Measurements from ENCODE around the gene FAM120AOS.

Gene FAM120AOS

DNA sequence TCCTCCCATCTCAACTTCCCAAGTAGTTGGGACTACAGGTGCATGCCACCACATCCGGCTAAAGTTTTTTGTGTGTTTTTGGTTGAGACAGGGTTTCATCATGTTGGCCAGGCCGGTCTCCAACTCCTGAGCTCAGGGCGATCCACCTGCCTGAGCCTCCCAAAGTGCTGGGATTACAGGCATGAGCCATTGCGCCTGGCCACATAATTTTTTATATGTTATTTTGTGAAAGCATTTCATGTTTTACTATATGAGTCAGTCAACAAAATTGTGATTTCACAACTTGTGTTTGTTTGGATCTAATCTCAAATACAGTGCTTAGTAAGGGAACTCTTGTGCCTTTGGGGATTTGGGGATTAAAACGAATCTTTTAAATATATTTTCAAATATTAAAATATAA lies 20.0 kb upstream of the FAM120AOS start:
- Mint-ChIP-seq H3K27me3 (ENCODE audit: low read depth) (no peaks in the 10 kb centered on the region), H3K36me3 (ENCODE audit: low read depth) (peaks cover 45% of the 10 kb centered on the region), H3K4me1 (peaks cover 45% of the 10 kb centered on the region), H3K9me3 (no peaks in the 10 kb centered on the region), H3K4me3 (no peak overlapping the region), H3K27ac (no peak overlapping the region)
- no peak for TF ChIP-seq CTCF (IDR thresholded peaks at IDR 0.05; ENCODE audit: unreplicated experiment in 3 of 3)

GRCh38 chr9:93471124-93471523 lies 17.7 kb upstream of the FAM120AOS start:
- no peaks in the 10 kb centered on the region for H3K9me3 Mint-ChIP-seq
- H3K27ac Mint-ChIP-seq = no peak overlapping the region
- no peak for TF ChIP-seq CTCF (IDR thresholded peaks at IDR 0.05; ENCODE audit: unreplicated experiment in 3 of 3)
- H3K27me3 Mint-ChIP-seq (ENCODE audit: low read depth) = no peaks in the 10 kb centered on the region
- peaks cover 50% of the 10 kb centered on the region for H3K4me1 Mint-ChIP-seq
- H3K36me3 Mint-ChIP-seq (ENCODE audit: low read depth) = peaks cover 35% of the 10 kb centered on the region
- H3K4me3 Mint-ChIP-seq = no peak overlapping the region

DNA sequence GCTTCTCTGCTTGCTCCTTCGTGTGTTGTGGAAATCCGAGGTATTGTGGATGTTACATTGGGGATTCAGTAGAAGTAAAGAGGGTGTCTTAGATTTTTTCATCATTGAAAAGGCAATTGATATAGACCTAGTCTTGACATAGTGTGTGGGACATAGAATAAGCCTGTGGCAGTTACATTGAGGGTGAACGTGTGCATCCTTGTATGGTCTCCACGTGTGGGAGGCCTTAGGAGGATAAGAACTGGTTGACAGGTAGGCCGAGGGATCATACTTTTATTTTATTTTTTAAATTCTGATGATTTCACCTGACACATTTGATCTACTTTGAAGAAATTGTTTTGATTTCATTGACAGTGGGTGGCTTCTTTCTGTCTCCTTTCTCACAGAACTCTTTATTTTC lies 17.0 kb upstream of the FAM120AOS start:
- no peaks in the 10 kb centered on the region for H3K27me3 Mint-ChIP-seq (ENCODE audit: low read depth)
- no peak overlapping the region for H3K4me3 Mint-ChIP-seq
- H3K27ac Mint-ChIP-seq = no peak overlapping the region
- H3K36me3 Mint-ChIP-seq (ENCODE audit: low read depth) = peaks cover 28% of the 10 kb centered on the region
- H3K4me1 Mint-ChIP-seq = peaks cover 47% of the 10 kb centered on the region
- TF ChIP-seq CTCF (IDR thresholded peaks at IDR 0.05; ENCODE audit: unreplicated experiment in 3 of 3) = no peak
- no peaks in the 10 kb centered on the region for H3K9me3 Mint-ChIP-seq

DNA sequence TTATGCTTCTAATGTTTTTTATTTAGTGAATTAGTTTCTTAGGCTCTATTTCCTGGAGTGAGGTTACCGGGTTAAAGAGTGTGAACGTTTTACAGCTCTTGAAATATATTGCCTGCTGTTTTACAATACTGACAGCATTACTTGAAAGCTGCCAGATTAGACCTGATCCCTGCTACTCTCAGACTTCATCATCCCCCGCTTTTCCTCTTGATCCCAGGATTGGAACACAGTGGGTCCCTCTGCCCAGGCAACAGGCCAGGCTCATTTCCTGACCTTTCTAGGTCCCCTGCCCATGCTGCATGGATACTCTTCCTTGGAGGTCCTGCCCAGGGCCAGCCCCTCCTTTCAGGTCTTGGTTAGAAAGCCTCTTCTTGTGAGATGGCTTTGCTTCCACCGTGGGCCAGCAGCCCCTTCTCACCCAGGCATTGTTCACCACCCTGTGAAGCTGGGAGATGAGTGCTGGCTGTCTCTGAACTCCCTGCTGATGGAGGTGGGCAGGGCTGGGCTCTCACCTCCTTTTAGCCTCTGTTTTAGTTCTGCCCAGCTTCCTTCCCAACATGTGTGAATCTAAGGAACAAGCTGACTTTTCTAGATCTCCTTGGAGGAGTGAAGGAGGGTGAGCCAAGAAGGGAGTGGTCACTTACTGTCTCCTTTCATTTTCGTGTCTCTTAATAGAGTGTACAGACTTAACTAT lies 15.5 kb upstream of the FAM120AOS start:
- H3K9me3 Mint-ChIP-seq = no peaks in the 10 kb centered on the region
- H3K27ac Mint-ChIP-seq = peak overlapping the region; percentile 77 to 86 (median 83)
- H3K27me3 Mint-ChIP-seq (ENCODE audit: low read depth) = no peaks in the 10 kb centered on the region
- TF ChIP-seq CTCF (IDR thresholded peaks at IDR 0.05; ENCODE audit: unreplicated experiment in 3 of 3) = no peak
- H3K4me3 Mint-ChIP-seq = peak overlapping the region in 2 of 3 experiments; percentile 26 to 46
- H3K4me1 Mint-ChIP-seq = peaks cover 53% of the 10 kb centered on the region
- peaks cover 20% of the 10 kb centered on the region for H3K36me3 Mint-ChIP-seq (ENCODE audit: low read depth)

- Mint-ChIP-seq H3K27ac (peak overlapping the region in 2 of 3 experiments; percentile 18 to 41), H3K36me3 (ENCODE audit: low read depth) (peaks cover 17% of the 10 kb centered on the region), H3K27me3 (ENCODE audit: low read depth) (no peaks in the 10 kb centered on the region), H3K4me1 (peaks cover 57% of the 10 kb centered on the region), H3K4me3 (no peak overlapping the region), H3K9me3 (no peaks in the 10 kb centered on the region)
- TF ChIP-seq CTCF (IDR thresholded peaks at IDR 0.05; ENCODE audit: unreplicated experiment in 3 of 3) = no peak
Measured at GRCh38 chr9:93467462-93467861, 14.1 kb upstream of the FAM120AOS start.

GRCh38 chr9:93467062-93467416 lies 13.7 kb upstream of the FAM120AOS start:
- Mint-ChIP-seq H3K4me3 (no peak overlapping the region), H3K27ac (peak overlapping the region in 2 of 3 experiments; percentile 41 to 59), H3K4me1 (peaks cover 57% of the 10 kb centered on the region), H3K36me3 (ENCODE audit: low read depth) (peaks cover 13% of the 10 kb centered on the region), H3K9me3 (no peaks in the 10 kb centered on the region), H3K27me3 (ENCODE audit: low read depth) (no peaks in the 10 kb centered on the region)
- TF ChIP-seq CTCF (IDR thresholded peaks at IDR 0.05; ENCODE audit: unreplicated experiment in 3 of 3) = no peak
